HG03558 (cell line): ENCODE results near the gene EIF2B2.

Experiments used
- ATAC-seq: cut with Tn5 transposase; IDR thresholded peaks from one replicate; pipeline ENCODE4 v1.9.1; 2021; ENCODE audit warnings: moderate number of reproducible peaks; ENCODE audit not compliant: unreplicated experiment; ENCODE audit errors: extremely low read depth

The EIF2B2 gene

DNA sequence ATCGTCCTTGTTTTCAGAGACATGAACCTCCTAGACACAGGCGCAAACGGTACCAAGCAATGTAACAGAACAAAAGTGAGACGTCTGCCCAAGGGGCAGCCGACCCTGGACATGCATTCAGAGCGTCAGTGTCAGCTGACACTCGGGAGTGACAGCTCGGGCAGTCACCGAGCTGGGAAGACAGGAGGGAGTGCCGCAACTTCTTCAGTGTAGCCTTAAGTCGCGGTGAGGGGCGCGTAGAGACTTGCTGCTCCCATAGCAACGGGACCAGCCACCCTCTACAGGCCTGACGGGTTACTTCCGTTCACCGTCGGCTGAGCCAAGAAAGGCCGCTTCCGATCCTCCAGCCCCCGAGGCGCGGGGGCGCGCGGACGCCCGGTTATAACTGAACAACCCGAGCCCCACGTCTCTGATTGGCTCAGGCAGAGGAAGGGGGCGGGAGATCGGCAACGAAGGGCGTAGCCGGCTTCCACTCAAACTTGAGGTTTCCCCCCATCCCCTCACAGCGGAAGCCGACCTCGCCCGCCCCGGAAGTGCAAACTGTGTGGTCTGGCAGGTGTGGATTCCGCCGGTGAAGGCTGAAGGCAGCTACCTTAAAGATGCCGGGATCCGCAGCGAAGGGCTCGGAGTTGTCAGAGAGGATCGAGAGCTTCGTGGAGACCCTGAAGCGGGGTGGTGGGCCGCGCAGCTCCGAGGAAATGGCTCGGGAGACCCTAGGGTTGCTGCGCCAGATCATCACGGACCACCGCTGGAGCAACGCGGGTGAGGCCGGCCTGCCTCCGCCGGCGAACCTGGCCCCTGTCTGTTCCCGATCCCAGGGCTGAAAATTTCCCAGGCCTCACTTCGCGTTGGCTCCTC lies at the start of gene EIF2B2:
Gene EIF2B2, plus strand, starts transcription at position 530 of the 858 bp plus-strand sequence. Its CDS starts 70 bp downstream, at position 600.
- peak; percentile 93 for ATAC-seq

DNA sequence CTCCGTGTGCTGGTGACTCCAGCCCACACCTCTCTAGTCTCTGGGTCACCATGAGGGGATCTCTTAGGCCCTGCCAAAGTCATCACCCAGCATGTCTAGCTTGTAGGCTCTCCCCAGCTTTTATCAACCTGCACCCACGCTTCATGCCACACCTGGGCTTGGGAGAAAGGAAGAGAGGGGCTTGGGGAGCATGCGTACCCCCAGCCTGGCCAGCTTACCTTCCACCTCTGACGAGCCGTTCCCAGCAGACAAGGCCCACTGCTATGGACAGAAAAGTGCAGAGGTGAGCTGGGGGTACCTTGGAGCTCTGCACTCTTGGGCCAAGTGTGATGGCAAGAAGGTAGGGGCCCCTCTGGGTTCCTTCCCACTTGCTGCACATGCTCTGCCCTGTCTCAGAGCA lies 49.0 kb upstream of the EIF2B2 start:
- ATAC-seq = no peak

DNA sequence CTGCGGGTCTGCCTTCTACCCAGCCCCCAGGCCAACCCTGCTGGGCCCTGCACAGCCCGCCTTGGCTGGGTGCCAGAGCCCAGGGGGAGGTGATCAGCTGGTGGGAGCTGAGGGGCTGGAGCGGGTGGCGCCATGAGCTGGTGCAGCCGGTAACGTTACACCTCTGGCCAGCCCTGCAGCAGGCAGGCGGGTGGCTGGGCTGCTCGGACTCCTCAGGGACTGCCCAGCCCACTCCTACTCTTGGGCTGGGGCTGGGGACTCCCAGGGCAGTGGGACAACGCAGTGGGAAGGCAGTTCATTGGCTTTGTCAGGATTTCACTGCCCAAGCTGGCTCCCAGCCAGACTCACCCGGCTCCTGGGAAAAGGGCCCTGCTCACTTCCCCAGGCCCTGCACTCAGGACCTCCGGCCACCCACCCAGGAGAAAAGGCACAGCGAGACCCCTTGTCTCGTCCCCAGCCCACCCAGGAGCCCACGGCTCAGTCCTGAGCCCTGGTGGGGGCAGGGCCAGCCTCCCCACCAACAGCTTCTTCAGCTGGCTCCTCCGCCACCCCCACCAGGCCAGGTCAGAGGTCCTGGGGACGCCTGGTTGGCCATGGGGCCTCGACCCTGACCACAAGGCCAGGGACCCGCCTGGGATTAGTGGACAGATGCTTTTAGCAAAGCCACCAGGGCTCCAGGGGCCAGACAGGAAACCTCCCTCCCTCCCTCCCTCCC lies 48.3 kb upstream of the EIF2B2 start:
- no peak for ATAC-seq

DNA sequence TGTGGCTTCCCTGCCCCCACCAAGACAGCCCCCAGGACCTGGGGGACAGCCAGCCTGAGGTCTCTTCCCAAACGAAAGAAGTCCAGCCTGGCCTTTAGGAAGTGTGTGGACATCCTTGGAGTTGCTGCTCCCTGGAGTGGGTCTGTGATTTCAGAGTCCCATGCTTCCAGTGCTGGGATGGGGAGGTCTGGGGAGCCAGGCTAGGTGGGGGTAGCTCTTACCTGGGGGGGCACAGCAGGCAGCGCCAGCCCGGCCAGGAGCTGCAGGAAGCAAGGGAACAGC lies 47.8 kb upstream of the EIF2B2 start:
- no peak for ATAC-seq

DNA sequence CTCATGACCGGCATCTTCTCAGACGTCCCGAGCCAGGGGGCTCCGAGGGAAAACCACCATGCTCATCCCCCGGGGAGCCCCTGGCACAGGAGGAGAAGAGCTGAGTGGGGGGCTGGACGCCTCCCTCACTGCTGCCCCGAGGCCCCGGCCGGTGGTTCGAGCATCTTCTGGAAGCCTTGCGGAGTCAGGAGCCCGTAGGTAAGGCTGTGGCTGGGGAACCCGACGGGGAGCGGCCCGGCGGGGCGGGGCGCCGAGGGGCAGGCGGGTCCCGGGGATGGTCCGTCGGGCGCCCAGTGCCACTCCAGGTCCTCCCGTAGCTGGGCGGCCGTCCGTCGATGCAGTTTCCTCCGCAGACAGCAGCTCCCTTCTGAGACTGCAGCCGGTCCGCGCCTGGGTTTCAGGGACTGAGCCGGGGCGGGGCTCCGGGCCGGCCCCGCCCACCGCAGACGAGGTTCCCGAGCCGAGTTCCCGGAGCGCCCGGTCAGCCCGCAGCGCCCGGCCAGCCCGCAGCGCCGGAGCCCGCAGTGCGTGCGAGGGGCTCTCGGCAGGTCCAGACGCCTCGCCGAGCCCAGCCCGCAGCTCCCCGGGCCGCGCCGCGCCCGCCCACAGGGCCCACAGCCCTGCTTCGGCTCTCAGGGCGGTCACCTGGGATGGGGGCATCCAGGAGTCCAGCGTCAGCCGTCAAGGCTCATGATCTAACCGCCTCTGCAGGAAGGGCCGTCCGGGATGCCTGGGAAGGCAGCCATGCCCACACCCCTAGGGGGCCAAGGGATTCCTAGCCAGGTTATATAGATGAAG lies 47.3 kb upstream of the EIF2B2 start, which contains the start of gene PGF:
Gene PGF, minus strand, starts transcription at position 369 of the 798 bp plus-strand sequence. Its CDS starts 355 bp downstream, at position 14.
- ATAC-seq = no peak

DNA sequence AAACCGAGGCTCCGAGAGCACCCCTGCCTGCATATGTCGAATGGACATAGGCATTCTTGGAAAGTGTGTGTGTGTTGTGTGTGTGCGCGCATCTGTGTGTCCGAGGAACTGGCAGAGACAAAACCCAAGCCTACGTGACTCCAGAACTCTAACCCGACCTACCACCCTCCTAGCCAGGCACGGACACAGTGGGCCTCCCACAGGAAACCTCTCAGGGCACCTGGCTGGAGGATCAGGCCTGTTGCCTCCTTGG lies 46.8 kb upstream of the EIF2B2 start:
- ATAC-seq = no peak

DNA sequence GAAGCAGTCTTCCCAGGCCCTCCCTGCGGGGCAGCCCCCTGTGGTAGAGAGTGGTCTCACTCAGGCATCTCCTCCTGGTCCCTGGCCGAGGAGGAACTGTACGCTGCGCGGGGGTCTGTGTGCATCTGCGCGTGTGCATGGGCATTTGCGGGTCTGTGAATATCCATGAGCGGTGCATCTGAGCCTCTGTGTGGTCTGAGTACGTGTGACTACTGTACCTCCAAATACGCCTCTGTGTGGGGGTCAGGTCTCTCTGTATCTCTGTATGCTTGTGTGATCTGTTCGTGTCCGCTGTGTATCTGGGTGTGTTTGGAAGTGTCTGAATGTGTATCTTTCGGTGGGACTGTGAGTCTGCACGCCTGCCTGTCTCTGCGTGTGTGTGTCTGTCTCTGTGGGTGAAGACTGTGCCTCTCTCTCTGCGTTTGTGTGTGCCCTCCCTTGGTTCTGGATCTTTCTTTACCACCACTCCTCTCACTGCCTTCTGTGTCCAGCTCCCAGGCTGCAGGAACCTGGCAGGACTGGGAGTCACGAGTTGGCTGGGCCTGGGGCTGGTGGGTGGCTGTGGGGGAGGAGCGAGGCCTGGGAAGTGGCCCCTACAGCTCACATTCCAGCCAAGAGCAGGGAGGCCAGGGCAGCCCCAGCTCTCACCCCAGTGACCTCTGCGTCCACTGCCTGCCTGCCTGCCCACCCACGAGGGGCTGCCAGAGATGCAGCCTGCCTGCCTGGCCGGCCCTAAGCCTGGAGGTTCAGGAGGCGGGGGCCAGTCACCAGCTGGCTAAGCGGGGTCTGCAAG lies 46.2 kb upstream of the EIF2B2 start:
- ATAC-seq = no peak

DNA sequence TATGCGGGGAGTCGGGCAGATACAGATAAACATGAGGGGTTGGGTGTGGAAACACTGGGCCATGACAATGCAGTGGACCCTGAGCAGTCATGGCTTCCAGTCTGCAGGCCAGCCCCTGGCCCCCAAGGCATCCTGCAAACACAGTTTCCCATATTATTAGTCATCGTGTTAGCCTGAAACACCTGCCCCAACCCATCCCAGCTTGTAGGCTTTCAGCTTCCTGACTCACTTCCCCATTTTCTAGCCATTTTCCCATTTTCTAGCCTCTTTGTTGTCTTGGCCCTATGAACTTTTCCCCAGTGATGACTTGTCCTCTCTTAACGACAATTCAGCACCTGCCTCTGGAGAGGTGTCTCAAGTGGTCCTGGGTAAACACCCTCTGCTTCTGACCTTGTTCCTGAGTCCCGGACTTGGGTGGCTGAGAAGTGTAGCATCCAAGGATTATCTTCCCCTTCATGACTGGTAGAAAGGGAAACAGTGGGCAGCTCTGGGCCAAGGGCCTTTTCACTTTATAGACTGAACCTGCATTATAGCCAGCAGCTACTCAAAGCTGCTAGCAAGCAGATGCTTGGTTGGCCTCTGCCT lies 43.0 kb upstream of the EIF2B2 start:
- ATAC-seq = no peak

DNA sequence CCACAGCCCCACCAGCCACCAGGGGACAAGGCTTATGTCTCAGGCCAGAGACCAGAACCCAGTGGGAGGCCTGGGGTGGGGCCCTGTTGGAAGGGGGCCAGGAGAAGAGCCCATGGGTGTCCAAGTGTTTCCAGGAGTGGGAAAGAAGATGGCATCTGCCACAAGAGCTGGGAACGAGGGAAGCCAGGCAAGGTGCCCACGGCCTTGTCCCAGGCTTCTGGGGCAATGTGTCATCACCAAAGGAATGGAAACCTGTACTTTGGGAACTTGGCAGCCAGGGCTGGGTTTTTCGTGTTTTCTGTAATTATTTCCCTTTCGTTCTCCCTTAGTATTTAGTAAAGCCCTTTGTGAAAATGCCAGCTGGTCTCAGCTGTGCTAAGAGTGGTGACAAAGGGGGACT lies 42.0 kb upstream of the EIF2B2 start:
- ATAC-seq = no peak

DNA sequence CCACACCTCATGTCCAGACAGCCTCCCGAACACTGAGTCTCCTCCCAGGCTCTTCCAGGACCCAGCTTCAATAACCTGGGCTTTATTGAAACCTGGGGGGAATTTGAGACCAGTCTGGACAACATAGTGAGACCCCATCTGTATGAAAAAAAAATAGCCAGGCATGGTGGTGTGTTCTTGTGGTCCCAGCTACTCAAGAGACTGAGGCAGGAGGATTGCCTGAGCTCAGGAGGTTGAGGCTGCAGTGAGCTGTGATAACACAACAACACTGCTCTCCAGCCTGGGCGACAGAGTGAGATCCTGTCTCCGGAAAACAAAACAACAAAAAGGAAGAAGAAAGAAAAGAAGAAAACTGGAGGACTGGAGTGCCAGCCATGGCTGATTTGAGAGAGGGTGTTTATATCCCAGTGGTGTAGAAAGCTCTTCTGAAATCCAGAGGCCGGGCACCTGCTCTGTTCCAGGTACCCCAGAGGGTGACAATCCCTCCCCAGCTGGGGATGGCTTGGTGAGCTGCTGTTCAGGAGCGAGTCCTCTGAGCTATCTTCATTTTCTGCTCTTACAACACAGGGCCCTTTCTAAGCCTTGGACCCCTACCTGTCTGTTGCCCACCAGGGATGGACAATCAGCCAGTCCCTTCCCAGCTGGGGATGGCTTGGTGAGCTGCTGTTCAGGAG lies 41.3 kb upstream of the EIF2B2 start:
- ATAC-seq = no peak

DNA sequence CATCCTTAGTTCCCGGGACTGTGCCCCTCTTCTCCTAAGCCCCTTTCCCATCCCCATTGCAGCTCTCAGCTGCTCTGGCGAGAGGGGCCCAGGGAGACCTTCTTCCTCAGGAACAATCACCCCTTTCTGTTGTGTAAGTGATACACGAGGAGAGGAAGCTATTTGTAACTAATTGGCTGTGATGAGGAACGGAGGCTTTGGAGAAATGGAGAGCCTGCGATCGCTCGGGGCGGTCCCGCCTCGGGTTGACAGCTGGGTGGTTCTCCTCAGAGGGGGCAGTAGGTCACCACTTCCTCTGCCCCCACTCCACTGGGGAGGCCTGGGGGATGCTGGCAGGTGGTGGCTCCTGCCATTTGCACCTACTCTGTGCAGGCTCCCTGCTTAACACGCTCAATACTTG lies 40.7 kb upstream of the EIF2B2 start:
- ATAC-seq = no peak

DNA sequence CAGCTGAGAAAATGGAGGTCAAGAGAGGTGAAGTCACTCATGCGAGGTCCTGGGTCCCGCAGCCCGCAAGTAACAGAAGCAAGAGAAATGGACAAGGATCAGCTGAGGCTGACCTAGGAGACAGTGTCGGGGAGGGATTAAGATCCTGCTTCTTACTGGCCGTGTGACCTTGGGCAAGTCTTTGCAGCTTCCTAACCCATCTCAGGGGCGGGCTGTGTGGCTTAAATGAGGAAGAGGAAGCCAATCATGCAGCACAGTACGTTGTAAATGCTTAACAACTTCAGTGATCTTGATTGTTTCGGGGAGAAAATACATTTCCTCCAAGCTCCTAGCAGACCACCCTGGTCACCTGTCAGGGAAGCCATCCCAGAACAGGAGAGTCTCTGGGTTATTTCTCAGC lies 40.2 kb upstream of the EIF2B2 start:
- ATAC-seq = no peak

DNA sequence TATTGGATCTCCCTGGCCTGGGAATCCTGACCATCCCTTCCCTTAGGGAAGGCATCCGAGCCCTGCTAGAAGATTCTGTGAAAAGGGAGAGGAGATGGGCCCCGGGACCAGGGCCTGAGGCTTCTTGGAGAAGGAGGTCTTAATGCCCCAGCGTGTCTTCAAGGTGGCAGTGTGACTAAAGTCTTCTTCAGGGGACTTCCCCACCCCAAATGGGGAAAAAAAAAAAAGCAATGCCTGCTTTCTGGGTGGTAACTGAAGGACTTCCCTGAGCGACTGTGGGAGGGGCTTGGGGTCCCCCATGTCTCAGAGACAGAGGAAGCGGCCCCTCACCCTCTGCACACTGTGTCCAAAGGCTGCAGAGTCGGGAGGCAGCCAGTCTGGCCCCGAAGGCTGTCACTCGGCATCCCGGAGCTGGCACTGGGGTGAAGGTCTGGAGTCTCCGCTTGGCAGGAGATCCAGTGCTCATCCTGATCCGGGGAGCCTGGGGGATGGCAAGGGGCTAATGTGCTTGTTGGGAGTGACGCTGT lies 39.5 kb upstream of the EIF2B2 start:
- no peak for ATAC-seq

DNA sequence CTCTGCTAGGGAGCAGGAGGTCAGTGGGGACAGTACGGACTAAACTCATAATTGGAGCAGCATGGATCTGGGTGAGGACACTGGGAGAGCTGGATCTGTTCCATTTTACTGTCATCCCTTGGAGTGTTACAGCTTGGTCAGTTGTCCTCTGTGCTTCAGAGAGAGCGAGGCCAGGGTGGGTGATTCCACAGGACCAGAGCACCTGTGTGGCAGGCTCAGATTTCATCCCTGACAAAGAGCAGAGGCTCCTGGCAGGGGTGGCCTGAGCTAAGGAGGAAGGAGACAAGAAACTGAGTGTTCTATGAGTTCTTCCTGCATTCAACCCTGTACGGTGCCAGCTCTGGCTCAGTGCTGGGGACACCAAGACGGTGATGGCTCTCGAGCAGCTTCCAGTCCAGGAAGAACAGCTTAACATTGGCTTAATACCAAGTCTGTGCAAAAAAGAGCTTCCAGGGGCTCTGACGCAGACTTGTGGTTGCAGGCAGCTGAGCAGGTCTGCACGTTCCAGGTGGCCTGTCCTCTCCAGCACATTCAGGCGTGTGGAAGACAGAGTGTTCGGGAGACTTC lies 38.9 kb upstream of the EIF2B2 start:
- ATAC-seq = no peak

DNA sequence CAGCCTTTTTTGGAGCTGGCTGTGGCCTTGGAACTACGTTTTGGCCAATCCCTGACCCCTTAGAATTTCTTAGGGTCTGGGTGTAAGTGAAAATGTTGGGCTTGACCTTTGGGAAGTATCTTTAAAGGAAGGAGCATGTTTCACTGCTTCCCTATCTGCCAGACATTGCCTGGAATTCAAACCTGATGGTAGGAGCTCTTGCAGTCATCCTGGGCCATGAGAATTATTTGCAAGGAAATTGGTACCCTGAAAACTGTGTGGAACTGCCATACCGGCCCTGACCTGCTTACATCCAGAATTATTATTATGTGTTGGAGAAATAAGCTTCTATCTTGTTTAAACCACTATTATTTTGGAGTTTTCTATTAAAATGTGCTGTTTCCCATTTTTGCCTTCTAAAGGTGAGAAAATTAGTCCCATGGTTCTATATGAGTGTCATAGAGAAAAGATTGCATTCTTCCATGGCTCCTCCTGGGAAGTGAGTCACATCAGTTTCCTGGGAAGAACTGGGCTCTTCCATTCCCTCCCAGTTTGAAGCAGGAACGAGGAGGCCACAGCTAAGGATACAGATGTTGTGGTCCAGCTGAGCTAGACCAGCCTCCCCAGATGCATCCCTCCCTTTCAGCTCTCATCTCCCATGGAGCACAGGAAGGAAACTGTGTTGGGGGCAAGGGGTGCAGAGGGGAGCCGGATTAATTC lies 37.8 kb upstream of the EIF2B2 start:
- no peak for ATAC-seq

DNA sequence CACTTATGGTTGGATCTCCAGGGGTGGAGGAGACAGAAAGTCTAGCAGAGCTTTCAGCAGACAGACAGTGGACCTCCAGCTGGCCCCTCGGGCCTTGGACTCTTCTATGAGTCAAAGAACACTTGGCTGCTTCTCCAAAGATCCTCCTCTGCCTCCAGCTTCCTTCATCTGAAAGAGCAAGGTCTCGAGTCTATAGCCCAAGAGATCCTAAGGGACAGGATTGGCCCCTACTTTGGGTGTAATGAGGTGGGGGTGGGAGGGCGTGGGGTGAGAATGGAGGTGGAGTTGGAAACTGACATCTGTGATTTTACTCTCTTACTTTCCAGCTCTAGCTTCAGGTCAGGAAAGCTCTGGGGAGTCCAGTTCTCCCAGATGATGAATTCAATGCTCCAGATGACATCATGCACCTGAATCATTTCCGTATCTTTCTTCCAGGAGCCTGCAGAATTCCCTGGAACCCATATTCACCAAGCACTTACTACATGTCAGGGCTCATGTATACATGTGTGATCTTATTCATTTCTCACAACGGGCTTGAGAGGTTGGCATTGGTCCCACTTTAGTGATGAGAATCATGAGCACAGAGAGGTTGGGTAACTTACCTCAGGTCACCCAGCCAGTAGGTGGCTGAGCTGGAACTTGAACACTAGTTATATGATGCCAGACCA lies 37.1 kb upstream of the EIF2B2 start:
- ATAC-seq = no peak

DNA sequence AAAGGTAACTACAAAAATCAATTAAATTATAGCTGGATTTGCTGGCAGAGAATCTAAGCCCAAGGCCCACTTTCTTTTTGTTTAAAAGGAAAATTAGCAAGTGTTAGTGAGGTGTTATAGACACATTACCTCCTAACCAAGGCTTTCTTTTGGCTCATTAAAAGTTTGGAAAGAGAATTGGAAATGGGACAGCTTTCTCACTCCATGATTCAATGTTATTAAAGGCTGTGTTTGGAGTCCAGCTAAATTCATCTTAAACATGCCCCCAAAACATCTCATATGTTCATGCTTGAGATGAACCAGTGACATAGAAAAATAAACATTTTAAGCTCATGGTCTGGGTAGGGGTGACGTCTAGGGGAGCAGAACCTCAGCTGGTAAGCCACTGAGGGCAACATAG lies 33.9 kb upstream of the EIF2B2 start:
- ATAC-seq = no peak
